ENCODE results near the gene MAN1C1. TPM values are rescaled to one million over a fixed set of nuclear protein-coding genes. Genes with fewer than 3 reads are reported as not detected.

MAN1C1 gene
- total and polyA plus RNA-seq, 4 donors = 4.6 to 14.7 (median 13.1) TPM

GRCh38 chr1:25714372-25714931, 97.9 kb downstream of the MAN1C1 start:
- Histone ChIP-seq H3K9me3 (ENCODE audit: control insufficient read depth in 4 of 4, insufficient read depth in 3 of 4, low read length in 3 of 4) (no peaks in the 10 kb centered on the region), H3K27ac (ENCODE audit: low read depth in 1 of 2, low read length in 1 of 2) (no peak overlapping the region), H3K36me3 (ENCODE audit: control insufficient read depth in 4 of 4, insufficient read depth in 4 of 4, low read length in 4 of 4) (no peaks in the 10 kb centered on the region), H3K9ac (ENCODE audit: insufficient read depth in 1 of 2, low read length in 2 of 2) (peak overlapping the region in 1 of 2 donors; percentile 20), H3K4me3 (no peak overlapping the region), H3K4me1 (ENCODE audit: control insufficient read depth in 5 of 5, insufficient read depth in 5 of 5, low read length in 5 of 5) (peaks cover 0 to 12% (median 5%) of the 10 kb centered on the region in 5 donors), H3K27me3 (ENCODE audit: control insufficient read depth in 3 of 3, insufficient read depth in 3 of 3, low read length in 2 of 3) (no peaks in the 10 kb centered on the region)
- no peak for DNase-seq
- 59 to 84% methylated on average over 2 of the region's 2 CpGs for WGBS, 2 donors
- no peak for ATAC-seq (ENCODE audit: insufficient read depth, low FRiP score)
- TF ChIP-seq CTCF (IDR thresholded peaks at IDR 0.05; ENCODE audit: control extremely low read depth, extremely low read depth) = no peak

GRCh38 chr1:25715888-25716287, 99.3 kb downstream of the MAN1C1 start:
- DNase-seq (no peak), ATAC-seq (ENCODE audit: insufficient read depth, low FRiP score) (no peak)
- Histone ChIP-seq H3K27ac (ENCODE audit: low read depth in 1 of 2, low read length in 1 of 2) (no peak overlapping the region), H3K4me3 (no peak overlapping the region), H3K4me1 (ENCODE audit: control insufficient read depth in 5 of 5, insufficient read depth in 5 of 5, low read length in 5 of 5) (peaks cover 0 to 12% (median 5%) of the 10 kb centered on the region in 5 donors), H3K27me3 (ENCODE audit: control insufficient read depth in 3 of 3, insufficient read depth in 3 of 3, low read length in 2 of 3) (no peaks in the 10 kb centered on the region), H3K9me3 (ENCODE audit: control insufficient read depth in 4 of 4, insufficient read depth in 3 of 4, low read length in 3 of 4) (no peaks in the 10 kb centered on the region), H3K36me3 (ENCODE audit: control insufficient read depth in 4 of 4, insufficient read depth in 4 of 4, low read length in 4 of 4) (no peaks in the 10 kb centered on the region), H3K9ac (ENCODE audit: insufficient read depth in 1 of 2, low read length in 2 of 2) (no peak overlapping the region)
- TF ChIP-seq CTCF (IDR thresholded peaks at IDR 0.05; ENCODE audit: control extremely low read depth, extremely low read depth) = no peak
- WGBS, 2 donors = 91 to 92% methylated on average over 5 of the region's 5 CpGs

GRCh38 chr1:25716320-25716719, 99.7 kb downstream of the MAN1C1 start:
- Histone ChIP-seq H3K4me3 (no peak overlapping the region), H3K27me3 (ENCODE audit: control insufficient read depth in 3 of 3, insufficient read depth in 3 of 3, low read length in 2 of 3) (no peaks in the 10 kb centered on the region), H3K36me3 (ENCODE audit: control insufficient read depth in 4 of 4, insufficient read depth in 4 of 4, low read length in 4 of 4) (no peaks in the 10 kb centered on the region), H3K27ac (ENCODE audit: low read depth in 1 of 2, low read length in 1 of 2) (no peak overlapping the region), H3K4me1 (ENCODE audit: control insufficient read depth in 5 of 5, insufficient read depth in 5 of 5, low read length in 5 of 5) (peaks cover 0 to 12% (median 5%) of the 10 kb centered on the region in 5 donors), H3K9ac (ENCODE audit: insufficient read depth in 1 of 2, low read length in 2 of 2) (no peak overlapping the region), H3K9me3 (ENCODE audit: control insufficient read depth in 4 of 4, insufficient read depth in 3 of 4, low read length in 3 of 4) (no peaks in the 10 kb centered on the region)
- no peak for TF ChIP-seq CTCF (IDR thresholded peaks at IDR 0.05; ENCODE audit: control extremely low read depth, extremely low read depth)
- 89 to 90% methylated on average over 5 of the region's 5 CpGs for WGBS, 2 donors
- ATAC-seq (ENCODE audit: insufficient read depth, low FRiP score) (no peak), DNase-seq (no peak)

- no peak for ATAC-seq (ENCODE audit: insufficient read depth, low FRiP score)
- TF ChIP-seq CTCF (IDR thresholded peaks at IDR 0.05; ENCODE audit: control extremely low read depth, extremely low read depth) = no peak
- Histone ChIP-seq H3K27me3 (ENCODE audit: control insufficient read depth in 3 of 3, insufficient read depth in 3 of 3, low read length in 2 of 3) (no peaks in the 10 kb centered on the region), H3K9me3 (ENCODE audit: control insufficient read depth in 4 of 4, insufficient read depth in 3 of 4, low read length in 3 of 4) (no peaks in the 10 kb centered on the region), H3K4me1 (ENCODE audit: control insufficient read depth in 5 of 5, insufficient read depth in 5 of 5, low read length in 5 of 5) (peaks cover 0 to 10% (median 0%) of the 10 kb centered on the region in 5 donors), H3K27ac (ENCODE audit: low read depth in 1 of 2, low read length in 1 of 2) (no peak overlapping the region), H3K36me3 (ENCODE audit: control insufficient read depth in 4 of 4, insufficient read depth in 4 of 4, low read length in 4 of 4) (no peaks in the 10 kb centered on the region), H3K9ac (ENCODE audit: insufficient read depth in 1 of 2, low read length in 2 of 2) (no peak overlapping the region), H3K4me3 (no peak overlapping the region)
- WGBS, 2 donors = 97 to 100% methylated on average over 2 of the region's 2 CpGs
- no peak for DNase-seq
Measured at GRCh38 chr1:25718732-25719131, 102.1 kb downstream of the MAN1C1 start.
